ENCODE measurements around the gene HBZ.
A peak's percentile ranks its signal among the peaks of the same experiment; 100 is the strongest.
"Not testable (repeated sequence)": the region's sequence is repeated elsewhere in the genome, so short reads cannot be mapped to it uniquely, and the experiment has no call there.

HBZ gene

DNA sequence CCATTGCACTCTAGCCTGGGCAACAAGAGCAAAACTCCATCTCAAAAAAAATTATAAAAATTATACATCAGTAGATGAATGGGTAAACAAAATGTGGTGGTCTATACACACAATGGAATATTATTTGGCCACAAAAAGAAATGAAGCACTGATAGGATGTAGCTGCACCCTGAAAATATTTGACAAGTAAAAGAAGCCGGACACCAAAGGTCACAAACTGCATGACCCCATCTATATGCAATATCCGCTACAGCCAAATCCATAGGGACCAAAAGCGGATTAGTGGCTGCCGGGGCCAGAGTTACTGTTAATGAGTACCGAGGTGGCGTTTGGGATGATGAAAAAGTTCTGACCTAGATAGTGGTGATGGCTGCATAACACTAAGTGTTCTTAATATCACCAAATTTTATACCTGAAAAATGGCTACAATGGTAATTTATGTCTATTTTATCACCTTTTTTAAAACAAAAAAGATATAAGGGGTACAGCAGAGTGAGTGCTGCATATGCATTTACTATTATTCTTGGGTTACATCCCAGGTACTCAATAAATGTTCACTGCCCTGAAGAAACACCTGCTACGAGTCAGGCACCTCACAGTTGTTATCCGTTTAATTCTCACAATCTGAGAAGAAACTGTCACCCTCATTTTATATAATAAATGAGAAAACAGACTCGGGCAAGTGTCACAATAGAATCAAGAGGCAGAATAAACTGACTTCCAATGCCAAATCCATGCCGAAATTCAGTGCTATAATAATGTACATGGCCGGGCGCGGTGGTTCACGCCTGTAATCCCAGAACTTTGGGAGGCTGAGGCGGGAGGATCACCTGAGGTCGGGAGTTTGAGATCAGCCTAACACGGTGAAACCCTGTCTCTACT lies 27.0 kb downstream of the HBZ start:
- DNase-seq (ENCODE audit: low read depth in 2 of 2), result no peak

DNA sequence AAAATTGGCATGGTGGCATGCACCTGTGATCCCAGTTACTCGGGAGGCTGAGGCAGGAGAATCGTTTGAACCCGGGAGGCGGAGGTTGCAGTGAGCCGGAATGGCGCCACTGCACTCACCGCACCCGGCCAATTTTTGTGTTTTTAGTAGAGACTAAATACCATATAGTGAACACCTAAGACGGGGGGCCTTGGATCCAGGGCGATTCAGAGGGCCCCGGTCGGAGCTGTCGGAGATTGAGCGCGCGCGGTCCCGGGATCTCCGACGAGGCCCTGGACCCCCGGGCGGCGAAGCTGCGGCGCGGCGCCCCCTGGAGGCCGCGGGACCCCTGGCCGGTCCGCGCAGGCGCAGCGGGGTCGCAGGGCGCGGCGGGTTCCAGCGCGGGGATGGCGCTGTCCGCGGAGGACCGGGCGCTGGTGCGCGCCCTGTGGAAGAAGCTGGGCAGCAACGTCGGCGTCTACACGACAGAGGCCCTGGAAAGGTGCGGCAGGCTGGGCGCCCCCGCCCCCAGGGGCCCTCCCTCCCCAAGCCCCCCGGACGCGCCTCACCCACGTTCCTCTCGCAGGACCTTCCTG lies 27.7 kb downstream of the HBZ start, which contains the start of gene HBQ1:
TSS of gene HBQ1 (plus strand) at position 359 of the 575 bp plus-strand sequence. CDS start at position 387, 28 bp downstream.
- peak in 1 of 2 experiments; percentile 24 for DNase-seq (ENCODE audit: low read depth in 2 of 2)

DNA sequence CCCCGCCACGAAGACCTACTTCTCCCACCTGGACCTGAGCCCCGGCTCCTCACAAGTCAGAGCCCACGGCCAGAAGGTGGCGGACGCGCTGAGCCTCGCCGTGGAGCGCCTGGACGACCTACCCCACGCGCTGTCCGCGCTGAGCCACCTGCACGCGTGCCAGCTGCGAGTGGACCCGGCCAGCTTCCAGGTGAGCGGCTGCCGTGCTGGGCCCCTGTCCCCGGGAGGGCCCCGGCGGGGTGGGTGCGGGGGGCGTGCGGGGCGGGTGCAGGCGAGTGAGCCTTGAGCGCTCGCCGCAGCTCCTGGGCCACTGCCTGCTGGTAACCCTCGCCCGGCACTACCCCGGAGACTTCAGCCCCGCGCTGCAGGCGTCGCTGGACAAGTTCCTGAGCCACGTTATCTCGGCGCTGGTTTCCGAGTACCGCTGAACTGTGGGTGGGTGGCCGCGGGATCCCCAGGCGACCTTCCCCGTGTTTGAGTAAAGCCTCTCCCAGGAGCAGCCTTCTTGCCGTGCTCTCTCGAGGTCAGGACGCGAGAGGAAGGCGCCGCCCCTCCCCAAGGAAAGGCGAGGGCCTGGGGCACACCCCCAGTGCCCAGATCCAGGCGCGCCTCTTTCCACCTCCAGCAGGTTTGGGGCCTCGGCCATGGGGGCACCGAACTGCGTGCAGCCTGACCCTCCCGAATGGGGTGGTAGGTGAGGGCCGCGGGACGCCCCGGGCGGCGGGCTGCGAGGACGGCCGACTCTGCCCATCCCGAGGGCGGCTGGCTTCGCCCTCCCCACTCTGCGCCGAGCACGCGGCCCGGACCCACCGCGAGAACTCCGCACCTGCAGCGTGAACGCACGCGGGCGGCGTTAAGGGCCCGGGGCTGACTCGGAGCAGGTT lies 28.5 kb downstream of the HBZ start:
- DNase-seq (ENCODE audit: low read depth in 2 of 2), result peak in 1 of 2 experiments; percentile 82

DNA sequence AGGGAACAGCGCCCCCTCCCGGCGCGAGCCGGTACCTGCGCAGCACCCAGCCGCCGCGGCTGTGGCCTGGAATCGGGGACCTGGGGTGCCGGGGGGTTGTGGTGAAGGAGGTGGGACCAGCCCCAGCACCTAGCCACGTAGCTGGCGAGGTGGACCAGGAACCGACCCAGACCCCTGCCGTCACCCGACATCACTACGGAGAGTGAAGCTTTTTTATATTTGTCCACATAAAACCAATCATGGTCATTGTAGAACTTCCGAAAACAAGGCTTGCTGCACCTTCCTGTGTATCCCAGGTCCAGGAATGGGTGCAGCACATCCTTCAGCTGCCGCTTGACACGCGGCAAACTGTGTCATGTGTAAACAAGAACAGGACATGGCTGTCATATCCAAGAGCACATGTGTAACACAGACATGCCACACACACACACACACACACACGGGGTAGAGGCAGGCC lies 29.1 kb downstream of the HBZ start:
- DNase-seq (ENCODE audit: low read depth in 2 of 2), result peak in 1 of 2 experiments; percentile 71

DNA sequence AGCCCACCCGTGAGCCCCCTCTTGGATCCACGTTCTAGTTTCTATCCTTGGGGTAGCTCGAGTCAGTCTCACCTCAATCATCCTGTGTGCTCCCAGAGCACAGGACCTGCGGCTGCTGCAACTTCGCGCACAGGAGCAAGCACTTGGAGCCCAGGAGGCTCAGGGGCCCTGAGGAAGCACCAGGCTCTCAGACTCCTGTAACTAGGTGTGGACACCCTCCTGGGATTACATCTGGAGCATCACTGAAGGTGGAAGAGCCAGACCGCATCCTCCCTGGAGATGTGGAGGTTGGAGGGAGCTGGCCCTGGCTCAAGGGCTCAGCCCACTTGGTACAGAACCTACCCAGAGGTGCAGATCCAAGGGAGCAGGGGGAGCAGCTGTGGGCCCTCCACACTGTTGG lies 30.6 kb downstream of the HBZ start:
- DNase-seq (ENCODE audit: low read depth in 2 of 2), result no peak

DNA sequence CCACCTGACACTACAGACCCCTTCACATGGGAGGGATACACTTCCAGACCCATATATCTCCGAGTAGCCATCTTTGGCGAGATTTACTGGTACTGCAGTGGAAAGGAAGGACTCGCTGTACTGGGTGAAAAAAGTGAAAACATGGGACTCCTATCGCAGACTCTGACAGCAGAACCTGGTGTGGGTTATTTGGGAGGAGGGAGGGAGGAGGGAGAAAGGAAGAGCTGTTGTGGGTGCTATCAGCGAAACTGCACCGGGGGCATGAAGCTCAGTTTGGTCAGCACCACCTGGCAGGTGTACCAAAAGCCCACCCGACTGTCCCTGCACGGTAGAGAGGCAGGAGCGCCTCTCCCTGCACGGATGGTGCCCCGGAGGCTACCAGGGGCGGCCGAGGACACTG lies 32.8 kb downstream of the HBZ start:
- DNase-seq (ENCODE audit: low read depth in 2 of 2), result no peak

DNA sequence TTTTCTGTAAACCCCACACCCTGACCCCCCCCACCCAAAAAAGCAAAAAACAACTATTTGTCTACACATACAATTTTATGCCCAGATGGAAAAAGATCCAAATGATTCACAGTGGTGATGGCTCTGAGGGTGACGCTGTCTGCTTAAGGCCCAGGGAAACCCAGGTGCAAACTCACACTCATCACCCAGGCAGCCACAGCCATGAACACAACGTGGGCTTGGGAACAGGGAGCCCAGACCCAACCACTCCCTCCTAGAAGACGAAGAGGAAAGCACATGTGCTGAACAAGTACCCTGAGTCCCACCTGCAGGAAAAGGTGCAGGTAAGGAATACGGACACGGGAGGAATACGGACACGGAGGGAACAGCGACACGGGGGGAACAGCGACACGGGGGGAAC lies 33.2 kb downstream of the HBZ start:
- no peak for DNase-seq (ENCODE audit: low read depth in 2 of 2)

DNA sequence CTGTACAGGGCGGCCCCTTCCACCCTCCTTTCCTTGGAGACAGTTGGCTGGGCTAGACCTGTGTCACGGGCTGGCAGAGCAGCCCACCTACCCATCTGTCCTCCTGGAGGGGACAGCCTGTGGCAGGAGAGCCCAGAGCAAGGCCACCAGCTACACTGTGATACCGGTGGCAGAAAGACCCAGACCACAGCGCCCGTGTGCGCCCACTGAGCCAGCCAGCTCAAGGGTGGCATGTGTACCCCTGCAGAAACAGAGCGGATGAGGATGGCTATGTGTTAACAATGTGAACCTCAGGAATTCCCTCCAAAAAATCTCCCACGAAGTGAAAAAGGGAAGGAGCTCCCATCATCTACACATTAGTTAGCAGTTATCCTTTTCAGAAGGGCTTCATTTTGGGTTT lies 34.9 kb downstream of the HBZ start:
- DNase-seq (ENCODE audit: low read depth in 2 of 2), result no peak

DNA sequence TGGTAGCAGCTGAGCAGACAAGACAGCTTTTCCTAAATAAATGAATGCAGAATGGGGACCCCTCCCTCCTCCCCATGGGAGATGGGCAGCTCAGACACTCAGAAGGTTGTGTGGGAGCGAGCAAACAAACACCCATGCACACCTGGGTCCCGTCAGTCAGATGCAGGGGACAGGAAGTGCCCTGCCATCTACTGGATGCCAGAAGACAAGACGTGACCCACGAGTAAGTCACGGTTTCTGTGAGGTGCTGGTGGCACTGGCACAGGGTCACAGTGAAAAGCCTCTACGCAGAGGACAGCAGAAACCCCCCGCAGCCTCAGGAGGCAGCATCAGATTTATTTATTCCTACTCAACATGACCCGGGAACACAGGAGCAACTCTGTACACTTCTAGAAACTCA lies 36.2 kb downstream of the HBZ start:
- DNase-seq (ENCODE audit: low read depth in 2 of 2), result no peak

DNA sequence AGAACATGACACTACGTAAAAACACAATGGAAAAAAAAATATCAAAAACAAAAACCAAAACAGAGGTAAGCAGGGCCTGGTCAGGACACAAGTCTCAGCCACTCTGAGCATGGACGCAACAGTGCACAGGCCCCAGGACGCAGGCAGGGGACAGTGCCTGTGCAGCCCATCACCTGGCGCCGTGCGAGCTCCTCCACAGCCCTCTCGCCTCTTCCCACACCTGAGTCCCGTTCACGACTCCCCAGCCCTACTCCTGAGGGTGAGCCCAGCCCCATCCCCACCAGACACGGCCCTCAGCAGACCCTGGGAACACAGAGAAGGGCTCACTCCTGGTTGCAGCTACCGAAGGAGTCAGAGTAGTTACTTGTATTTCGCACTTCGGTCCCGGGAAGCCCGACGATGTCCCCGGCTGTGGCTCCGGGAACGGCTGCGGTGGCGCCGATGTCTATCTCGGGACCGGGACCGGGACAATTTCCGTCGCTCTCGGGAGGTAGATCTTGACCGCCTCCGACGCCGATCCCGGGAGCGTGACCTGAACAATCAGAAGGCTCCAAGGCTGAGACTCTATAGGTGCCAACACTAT lies 37.3 kb downstream of the HBZ start:
- no peak for DNase-seq (ENCODE audit: low read depth in 2 of 2)

DNA sequence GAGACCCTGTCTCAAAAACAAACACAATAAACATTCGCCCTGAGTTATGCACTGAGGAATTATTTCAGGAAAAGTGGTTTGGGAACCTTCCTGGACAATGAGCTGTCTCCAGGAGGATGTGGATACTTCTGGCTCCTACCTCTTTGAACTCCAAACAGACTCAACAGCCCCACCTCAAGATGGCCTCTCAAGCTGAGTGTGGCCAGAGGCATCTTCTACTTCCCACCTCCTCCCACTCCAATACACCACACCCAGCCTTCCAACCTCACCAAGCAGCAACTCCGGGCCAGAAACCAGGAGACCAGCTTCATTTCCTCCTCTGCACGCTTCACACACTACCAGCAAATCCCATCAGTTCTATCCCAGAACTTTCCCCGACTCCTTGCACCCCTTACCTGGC lies 39.4 kb downstream of the HBZ start:
- DNase-seq (ENCODE audit: low read depth in 2 of 2), result no peak

DNA sequence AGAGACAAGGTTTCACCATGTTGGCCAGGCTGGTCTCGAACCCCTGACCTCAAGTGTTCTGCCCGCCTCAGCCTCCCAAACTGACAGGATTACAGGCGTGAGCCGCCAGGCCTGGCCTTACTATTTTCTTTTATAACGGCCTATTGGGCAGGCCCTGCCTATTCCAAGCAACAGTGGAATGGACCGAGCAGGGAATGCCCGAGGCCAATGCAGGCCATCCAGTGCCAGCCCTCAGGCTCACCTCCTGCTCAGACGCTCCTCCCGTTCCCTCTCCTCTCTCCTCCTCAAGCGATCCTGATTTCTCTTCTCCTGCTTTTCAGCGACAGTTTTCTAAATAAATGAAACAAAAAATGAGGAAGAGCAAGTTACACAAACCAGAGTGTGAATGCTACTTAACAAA lies 40.2 kb downstream of the HBZ start:
- DNase-seq (ENCODE audit: low read depth in 2 of 2), result no peak

DNA sequence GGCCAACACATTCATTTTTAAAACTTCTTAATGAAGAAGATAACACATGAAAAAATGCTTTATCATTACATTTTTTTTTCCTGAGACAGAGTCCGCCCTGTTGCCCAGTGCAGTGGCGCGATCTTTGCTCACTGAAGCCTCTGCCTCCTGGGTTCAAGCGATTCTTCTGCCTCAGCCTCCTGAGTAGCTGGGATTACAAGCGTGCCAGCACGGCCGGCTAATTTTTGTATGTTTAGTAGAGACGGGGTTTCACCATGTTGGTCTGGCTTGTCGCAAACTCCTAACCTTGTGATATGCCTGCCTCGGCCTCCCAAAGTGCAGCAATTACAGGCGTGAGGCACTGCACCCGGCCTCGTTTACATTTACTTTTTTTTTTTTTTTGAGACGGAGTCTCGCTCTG lies 41.0 kb downstream of the HBZ start:
- DNase-seq (ENCODE audit: low read depth in 2 of 2), result no peak

DNA sequence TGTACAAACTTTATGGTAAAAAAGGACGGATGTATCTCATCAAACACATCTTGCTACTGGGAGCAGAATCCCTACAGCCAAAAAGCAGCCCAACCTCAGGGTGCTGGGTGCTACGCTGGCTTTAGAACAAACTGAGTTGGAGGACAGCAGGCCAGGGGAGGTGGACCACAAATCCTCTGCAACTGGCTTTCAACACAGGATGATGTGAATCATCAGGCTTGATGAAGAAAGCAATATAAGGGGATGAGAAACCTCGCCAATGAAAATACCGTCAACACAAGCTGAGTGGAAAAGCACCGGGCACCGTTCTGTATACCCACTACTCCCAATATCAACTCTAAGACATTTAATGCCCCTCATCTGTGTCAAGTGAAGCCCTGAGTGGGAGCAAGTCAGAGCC lies 42.1 kb downstream of the HBZ start:
- DNase-seq (ENCODE audit: low read depth in 2 of 2), result no peak

DNA sequence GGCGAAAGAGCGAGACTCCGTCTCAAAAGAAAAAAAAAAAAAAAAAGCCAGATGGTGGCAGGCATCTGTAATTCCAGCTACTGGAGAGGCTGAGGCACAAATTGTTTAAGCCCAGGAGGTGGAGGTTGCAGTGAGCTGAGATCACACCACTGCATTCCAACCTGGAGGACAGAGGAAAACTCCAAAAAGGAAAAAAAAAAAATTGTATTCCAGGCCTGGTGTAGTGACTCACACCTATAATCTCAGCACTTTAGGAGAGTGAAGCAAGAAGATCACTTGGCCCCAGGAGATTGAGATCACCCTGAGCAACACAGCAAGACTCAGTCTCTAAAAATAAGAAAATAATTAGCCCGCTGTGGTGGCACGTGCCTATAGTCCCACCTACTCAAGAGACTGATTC lies 47.9 kb downstream of the HBZ start:
- no peak for DNase-seq (ENCODE audit: low read depth in 2 of 2)

DNA sequence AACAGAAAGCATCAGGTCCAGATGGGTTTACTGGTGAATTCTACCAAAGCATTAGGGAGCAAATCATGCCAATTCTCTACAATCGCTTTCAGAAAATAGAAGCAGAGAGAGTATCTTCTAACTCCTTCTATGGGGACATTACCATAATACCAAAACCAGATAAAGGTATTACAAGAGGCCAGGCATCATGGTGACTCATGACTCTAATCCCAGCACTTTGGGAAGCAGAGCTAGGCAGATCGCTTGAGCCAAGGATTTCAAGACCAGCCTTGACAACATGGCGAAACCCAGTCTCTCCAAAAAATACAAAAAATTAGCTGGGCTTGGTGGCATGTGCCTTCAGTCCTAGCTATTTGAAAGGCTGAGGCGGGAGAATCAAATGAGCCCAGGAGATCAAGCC lies 50.8 kb downstream of the HBZ start:
- no peak for DNase-seq (ENCODE audit: low read depth in 2 of 2)

DNA sequence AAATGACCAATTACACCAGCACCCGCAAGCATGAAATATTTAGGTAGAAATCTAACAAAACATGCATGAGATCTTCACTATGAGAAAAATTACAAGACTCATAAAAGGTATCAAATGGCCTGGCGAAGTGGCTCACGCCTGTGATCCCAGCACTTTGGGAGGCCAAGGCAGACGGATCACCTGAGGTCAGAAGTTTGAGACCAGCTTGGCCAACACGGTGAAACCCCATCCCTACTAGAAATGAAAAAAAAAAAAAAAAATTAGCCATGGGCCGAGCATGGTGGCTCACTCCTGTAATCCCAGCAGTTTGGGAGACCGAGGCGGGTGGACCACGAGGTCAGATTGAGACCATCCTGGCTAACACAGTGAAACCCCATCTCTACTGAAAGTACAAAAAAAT lies 51.6 kb downstream of the HBZ start:
- not testable (repeated sequence) for DNase-seq (ENCODE audit: low read depth in 2 of 2)
